NK-92 (cell line): ENCODE data around the gene DRICH1.
"Not testable (repeated sequence)": the region's sequence is repeated elsewhere in the genome, so short reads cannot be mapped to it uniquely, and the experiment has no call there.

Experiments used
- DNase-seq: peaks from one replicate; lab custom pipeline; 2025; ENCODE audit not compliant: unreplicated experiment; lab: John Stamatoyannopoulos, UW

DRICH1 gene

DNA sequence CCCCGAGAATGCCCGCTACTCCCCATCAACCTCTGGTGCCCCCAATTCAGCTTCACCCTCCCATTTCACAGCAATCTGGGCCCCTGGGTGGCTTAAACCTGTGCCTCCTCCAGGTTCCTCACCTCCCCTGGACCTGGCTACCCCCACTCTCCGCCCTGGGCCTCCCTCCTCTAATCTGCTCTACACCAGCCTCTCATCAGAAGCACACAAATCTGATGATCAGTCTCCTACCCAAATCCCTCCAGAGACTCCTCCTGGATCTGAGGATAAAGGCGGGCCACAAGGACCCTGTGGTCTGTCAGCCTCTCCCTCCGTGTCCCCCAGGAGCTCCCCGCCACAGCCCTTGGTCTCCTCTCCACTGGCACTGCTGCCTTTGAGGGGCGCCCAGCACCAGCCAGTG is 28.9 kb downstream of the DRICH1 start:
- no peak for DNase-seq

DNA sequence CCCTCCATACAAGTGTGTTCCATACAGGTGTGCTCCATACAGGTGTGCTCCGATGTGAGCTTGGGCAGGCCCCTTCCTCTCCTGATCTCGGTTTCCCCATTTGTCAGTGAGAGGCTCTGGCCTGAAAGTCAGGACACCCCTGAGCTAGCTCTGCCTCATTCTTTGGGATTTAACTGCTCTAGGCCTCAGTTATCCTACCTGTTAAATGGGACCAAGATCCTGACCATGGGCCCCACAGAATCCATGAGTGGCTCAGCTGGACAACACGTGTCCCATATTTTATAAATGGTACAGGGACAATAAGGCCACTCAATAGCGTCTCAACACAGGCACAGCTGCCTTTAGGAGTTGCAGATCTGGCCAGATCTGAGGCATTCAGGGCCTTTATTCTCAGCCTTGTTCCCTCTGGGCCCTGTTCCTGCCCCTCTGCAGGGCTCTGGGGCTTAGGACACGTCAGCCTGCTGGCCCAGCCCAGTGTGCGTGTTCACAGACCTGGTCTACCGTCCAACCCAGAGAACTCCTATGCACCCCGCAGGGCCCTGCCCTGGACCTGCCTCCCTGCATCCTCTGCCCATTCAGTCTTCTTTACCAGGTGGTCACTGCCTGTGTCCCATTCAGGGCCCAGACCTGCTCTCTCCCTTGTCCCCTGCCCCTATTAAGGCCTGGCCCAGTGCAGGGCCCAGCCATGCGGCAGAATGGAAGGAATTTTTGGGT is 33.2 kb downstream of the DRICH1 start:
- DNase-seq: no peak

DNA sequence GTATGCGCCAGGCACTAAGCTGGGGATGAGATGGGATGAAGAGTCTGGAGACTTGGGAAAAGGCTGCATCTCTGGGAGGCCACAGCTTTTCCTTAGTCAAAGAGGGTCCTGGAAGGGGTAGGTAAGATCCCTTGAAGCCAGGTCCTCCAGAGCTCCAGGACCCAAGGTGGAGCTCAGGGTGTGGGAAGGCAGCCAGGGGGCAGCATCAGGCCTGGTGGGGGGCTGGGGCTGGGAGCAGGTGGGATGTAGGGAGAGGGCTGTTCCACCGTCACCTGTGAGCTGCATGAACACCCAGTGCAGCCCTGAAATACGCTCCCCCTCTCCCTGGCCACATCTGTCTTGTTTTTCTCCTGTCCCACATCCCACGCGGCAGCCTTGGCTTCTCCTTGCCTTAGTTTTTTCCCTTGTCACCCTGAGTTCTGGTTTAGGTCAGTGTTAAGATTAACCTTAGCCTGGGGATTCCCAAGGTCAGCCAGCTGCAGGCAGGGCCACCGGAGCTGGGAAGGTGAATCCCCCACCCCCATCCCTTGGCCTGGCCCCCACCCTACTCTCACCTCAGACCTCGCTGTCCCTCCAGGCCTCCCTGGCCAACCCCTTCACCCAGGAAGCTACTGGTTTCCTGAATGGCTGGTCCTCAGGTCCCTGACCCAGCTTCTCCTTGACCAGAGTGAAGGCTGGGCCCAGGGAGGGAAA is 34.4 kb downstream of the DRICH1 start:
- not testable (repeated sequence) for DNase-seq

DNA sequence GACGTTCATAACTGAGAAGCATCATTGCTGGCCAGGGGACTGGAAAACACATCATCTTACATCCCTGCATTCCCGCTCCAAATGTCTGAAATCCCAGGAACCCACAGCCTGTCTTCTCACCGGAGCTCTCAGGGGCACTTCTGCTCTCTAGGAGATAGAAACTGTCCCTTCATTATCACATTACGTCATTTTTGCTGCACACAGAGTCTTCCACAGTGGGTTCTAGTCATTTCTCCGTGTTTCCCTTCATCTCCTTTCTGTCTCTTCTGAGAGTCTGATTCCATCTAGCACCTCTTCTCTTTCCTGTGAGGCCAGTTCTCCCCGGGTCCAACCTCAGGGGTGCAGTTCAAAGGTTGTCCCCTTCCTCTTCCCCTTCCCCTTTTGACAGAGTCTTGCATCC is 36.2 kb downstream of the DRICH1 start:
- DNase-seq: not testable (repeated sequence)

DNA sequence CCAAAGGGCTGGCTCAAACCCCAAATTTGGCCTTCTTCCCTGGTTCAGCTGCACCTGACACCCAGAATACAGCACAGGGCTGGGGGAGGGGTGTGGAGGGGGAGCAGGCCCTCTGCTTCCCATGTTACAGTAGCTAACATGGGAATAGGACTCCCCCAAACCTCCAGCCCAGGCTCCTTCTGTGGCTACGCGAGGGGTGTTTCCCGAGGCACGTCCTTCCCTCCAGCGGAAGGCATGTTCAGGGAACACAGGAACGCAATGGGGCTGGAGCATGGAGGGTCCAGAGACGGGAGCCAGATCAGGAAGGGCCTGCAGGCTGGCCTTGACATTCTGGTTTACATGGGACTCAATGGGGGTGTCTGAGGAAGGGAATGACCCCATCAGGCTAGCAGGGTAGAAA is 40.3 kb downstream of the DRICH1 start:
- DNase-seq: no peak

DNA sequence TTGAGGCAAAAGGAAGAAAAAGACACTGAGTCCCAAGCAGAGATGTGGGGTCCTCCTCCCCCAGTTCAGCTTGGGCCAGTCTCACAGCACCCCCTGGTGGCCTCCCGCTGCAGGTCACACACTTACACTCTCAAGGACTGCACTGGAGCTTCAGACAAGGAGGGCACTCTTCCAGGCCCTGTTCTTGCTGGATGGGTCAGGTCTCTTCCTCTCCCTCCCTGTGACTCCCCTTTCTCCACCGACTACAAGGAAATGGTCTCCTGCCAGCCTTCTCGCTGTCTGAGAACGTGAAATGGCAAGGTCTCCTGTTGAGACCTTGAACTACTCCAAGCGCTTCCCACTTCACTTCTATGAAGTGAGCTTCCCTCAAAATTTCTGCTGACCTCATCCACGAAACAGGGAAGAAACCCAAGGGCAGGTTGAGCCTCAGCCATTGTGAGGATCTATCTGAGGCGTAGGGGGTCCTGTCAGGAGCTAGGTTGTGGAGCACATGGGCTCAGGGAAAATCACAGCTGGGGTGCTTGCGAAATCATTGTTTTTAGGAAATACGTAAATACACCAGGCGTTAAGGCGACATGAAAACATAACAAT is 40.8 kb downstream of the DRICH1 start:
- no peak for DNase-seq

DNA sequence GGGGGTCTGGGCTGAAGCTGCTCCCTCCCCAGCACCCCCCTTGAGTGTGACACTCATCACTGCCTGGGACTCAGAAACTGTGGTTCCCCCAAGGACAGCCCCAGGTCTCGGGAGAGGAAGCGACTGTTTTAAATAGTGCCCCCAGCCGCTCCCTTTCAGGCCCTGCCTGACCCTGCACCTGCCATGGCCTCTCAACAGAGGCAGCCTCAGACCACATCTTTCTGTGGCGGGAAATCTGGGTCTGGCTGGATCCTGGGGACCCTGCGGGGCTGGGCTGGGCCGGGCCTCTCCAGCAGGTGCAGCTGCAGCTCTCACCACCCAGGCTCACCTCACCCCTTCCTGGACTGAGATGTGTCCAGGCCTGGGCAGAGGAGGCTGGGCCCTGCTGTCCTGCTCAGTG is 48.3 kb downstream of the DRICH1 start:
- no peak for DNase-seq

DNA sequence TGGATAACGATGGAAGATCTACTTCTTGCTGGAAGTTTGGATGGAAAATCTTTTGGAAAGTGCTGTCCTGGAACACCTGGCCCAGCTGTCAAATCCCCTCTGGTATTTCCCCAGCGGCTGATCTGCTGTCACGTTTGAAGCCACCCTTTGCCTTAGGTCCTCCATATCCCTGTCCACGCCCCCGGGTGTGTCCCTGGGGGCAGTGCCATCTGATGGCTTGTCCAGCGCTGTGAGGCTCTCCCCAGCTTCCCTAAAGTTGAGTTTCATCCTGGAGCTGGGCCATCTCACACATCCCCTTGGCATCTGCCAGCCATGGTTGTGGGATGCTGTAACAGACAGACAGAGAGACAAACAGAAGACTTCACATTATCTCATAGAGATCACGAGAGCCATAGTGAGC is 49.0 kb downstream of the DRICH1 start:
- DNase-seq: no peak

DNA sequence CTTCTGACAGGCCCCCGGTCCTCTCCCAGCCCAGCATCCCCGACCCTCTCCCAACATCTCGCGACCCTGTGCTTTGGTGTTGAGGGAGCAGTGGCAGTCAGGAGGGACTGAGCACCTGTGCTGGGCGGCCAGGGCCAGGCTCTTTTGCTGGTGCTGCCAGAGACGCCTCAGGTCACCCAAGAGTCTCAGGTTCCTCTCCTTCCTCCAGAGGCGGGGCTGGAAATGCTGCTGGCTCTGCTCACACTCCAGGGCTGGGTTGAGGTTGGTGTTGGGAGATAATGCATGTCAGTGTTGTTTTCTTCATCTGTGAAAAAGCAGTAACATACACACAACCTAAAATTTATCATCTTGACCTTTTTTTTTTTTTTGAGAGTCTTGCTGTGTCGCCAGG is 50.9 kb downstream of the DRICH1 start:
- DNase-seq: no peak

DNA sequence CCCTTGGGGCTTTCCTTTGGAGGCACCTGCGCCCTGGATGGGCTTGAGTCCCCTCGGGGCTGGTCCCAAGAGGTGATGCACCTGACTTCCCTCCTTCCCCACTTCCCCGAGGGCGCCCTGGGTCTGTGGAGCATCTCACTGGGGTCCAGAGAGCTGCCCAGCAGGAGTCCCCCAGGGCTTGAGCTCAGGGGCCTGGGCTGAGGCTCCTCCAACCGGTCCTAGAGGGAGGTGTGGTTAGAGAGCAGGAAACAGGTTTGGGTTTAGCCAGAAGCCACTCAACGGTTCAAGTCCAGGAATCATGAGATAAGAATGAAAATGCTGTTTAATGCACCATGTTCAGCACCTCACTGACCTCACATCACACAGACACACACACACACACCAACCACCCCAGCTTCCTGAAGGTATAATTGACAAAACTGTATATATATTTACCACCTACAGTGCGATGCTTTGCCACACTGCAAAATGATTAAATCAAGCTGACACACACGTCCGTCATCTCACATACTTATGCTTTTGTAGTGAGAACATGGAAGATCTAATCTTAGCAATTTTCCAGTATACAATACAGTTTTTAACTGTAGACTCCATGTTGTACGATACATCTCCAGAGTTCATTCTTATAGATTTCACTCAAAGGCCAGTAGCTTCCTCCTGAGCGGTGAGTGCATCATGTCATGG is 51.4 kb downstream of the DRICH1 start:
- DNase-seq: no peak

DNA sequence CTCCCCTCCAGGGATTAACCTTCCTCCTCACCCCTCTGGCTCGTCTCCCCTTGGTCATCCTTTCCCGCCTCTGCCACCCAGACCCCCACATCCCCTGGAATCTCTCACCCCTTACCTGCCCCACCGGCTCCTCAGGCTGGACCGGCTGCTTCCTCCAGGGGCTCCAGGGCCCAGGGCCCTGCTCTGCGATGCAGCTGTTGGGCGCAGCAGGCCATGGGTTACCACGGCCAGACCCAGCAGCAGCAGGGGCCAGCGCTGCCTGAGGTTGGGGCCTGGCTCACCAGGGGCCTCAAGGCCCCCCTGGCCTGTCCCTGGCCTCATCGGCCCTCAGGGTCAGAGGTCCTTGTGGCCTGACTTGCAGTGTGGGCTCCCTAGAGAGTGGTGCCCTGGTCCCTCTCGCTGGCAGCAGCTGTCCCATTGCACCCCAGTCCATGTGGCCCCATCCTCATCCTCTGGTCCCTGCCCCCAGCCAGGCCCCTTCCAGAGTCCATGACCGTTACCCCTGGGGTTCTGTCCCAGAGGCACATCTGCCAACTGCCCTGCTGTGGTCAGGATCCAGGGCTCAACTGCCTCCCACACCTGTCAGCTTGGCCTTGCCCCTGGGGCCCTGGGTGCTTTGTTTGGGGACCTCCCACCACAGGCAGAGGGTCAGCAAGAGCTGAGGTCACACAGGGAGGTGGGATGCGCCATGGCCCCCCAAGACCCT is 52.1 kb downstream of the DRICH1 start, which contains the start of gene IGLL1:
Gene IGLL1, minus strand, starts transcription at position 421 of the 706 bp plus-strand sequence. Its CDS starts 100 bp downstream, at position 321.
- no peak for DNase-seq

DNA sequence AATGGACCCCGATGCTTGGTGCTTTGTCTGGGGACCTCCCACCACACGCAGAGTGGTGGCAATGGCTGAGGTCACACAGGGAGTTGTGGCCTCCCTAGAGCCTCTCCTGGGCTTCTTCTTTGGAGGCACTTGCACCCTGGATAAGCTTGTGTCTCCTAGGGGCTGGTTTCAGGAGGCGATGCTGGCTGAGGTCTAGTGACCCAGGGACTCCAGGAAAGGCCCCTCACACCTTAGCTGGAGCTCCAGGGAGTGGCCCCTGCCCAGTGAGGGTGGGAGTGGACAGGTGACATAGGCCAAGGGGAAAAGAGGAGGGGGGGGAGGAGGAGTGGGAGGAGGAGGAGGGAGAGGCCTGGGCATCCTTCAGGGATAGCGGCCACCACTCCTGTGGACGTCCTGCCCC is 52.8 kb downstream of the DRICH1 start:
- no peak for DNase-seq

DNA sequence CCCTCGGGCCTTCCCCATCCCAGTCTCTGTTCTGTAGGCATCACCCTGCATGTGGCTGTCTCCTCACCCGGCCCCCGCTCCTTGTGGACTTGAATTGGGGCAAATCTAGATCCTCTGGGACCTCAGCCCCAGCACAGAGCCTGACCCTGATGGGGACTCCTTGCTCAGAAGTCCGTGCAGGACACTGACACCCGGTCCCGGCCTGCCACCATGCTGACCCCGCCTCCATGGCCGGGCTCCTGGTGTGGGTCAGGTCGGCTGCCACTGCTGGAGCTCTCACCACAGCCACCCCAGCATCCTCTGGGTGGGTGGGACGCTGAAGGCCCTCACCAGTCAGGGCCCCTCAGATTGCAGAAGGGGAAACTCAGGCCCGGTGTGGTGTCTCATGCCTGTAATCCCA is 53.8 kb downstream of the DRICH1 start:
- no peak for DNase-seq

DNA sequence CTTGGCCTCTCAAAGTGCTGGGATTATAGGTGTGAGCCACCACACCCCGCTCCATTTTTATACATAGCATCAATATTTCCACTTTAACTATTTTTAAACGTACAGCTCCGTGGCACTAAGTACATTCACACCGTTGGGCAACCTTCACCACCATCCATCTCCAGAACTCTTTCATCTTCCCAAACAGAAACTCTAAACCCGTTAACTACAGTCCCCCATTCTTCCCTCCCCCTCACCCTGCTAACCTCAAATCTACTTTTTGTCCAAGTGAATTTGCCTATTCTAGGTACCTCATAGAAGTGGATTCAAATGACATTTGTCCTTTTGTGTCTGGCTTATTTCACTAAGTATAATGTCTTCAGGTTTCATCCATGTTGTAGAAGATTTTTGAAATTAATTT is 55.4 kb downstream of the DRICH1 start:
- DNase-seq: no peak

DNA sequence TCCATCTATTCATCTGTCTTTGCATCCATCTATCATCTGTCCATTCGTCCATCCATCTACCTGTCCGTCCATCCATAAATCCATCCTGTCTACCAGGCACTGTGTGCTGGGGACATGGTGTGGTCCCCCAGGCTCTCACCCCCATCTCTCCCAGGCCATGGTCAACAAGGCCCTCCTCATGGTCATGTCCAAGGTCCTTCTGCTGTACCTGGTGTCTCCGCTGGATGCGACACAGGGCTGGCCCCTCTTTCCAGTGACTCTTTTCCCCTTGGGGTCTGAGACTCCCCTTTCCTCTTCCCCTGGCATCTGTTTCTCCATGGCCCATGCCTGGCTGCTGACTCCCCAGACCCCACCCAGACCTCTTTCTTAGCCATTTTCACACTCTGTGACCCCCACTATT is 56.5 kb downstream of the DRICH1 start:
- DNase-seq: no peak

DNA sequence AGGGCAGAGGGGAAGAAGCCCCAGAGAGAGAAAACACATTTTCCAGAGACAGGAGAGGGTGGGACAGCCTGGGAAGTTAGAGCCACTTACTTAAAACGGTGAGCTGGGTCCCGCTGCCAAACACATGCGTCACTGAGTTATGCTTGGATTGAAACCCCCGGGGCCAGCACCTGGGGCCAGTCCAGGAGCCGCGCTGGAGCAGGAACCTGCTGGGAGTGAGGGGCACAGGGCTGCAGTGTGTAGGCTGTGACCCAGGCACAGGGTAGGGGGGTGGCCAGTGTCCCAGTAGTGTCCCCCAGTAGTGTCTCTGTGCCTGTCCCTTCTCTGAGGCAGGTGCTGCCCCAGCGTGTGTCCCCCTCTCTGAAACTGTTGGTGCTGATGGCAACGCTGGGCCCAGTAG is 57.2 kb downstream of the DRICH1 start:
- no peak for DNase-seq

DNA sequence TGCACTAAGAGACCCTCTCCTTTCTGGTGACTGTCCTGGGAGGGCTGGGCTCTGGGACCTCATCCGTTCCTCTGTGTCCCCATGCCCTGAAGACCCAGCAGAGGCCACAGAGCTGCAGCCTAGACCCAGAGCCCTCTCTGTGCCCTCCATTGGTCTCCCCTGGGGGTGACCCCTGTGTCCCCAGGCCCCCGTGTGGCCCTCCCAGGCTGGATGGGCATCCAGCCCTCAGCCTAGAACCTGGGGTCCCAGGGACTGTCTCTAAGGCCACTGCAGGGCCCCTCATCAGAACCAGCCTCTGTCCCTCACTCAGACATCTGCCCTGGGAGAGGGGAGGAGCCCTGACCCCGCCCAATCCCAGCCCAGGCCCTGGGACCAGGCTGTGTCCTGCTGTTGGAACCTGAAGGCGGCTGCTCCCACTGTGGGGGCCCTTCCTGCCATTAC is 57.7 kb downstream of the DRICH1 start:
- DNase-seq: no peak

DNA sequence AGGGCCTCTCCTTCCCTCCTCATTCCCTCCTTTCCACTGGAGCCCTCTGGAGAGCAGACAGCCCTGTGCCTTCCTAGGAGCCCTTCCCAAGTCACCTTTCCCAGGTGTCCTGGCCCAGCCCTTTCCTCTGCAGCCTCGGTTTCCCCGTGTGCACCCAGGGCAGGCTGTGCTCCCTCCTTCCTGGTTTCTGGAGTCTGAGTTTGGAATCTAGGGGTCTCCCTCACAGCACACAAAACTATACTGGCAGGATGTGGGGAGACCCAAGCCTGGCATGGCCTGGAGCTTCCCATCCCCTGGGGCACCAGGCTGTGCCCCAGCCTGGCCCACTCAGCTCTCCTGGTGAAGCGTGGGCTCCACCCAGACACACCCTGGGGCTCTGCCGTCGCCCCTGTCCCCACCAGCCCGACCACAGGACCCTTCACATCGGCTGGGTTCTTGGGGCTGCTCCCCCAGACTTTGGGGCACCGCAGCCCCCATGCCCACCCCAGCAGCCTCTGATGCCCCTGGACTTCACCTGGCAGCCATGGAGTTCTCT is 58.4 kb downstream of the DRICH1 start:
- DNase-seq: not testable (repeated sequence)

DNA sequence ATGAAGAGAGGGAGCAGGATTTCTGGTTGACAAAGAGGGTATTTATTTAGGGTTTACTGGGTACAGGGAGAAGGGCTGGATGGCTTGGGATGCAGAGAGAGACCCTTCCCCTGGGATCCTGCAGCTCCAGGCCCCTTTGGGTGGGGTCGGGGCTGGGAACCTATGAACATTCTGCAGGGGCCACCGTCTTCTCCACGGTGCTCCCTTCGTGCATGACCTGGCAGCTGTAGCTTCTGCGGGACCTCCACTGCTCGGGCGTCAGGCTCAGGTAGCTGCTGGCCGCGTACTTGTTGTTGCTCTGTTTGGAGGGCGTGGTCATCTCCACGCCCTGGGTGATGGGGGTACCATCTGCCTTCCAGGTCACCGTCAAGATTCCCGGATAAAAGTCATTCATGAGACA is 59.0 kb downstream of the DRICH1 start:
- DNase-seq: not testable (repeated sequence)

DNA sequence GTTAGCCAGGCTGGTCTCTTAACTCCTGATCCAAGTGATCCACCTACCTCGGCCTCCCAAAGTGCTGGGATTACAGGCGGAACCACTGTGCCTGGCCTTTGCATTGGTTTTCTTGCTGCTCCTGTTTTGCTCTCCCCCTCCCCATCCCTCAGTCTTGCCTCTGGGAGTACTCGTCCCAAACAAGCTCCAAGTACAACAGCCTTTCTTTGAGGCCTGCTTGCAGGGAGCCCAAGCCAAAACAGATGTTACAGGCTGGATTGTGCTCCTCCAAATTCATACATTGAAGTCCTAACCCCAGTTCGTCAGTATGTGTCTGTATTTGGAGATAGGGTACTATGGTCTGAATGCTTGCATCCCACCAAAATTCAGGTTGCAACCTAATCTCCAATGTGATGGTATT is 60.6 kb downstream of the DRICH1 start:
- DNase-seq: no peak

DNA sequence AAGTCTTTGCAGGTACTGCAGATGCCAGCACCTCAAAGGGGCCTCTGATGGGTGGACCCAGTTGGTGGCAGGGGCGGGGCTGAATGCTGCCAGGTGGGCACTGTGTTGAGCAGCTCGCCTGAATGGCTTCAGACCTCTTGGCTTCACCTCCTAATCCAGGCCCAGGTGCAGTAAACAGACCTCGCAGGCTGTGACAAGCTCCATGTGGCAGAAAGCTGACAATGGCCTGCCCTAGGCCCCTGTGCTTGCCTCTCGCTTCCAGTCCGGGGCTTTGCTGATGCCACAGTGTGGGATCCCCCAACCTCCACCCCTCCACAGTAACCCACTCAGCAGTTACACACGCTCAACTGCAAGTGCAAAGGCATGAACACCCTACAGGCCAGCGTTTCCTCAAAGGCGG is 61.4 kb downstream of the DRICH1 start:
- DNase-seq: no peak
